Measurements from ENCODE around the gene PCIF1.

Gene PCIF1

GRCh38 chr20:45934586-45935415 is at the start of gene PCIF1:
Gene PCIF1, plus strand, starts transcription at chr20:45934683. Its CDS starts 4,317 bp downstream, at chr20:45939000.
- TF ChIP-seq, protein P1, sequence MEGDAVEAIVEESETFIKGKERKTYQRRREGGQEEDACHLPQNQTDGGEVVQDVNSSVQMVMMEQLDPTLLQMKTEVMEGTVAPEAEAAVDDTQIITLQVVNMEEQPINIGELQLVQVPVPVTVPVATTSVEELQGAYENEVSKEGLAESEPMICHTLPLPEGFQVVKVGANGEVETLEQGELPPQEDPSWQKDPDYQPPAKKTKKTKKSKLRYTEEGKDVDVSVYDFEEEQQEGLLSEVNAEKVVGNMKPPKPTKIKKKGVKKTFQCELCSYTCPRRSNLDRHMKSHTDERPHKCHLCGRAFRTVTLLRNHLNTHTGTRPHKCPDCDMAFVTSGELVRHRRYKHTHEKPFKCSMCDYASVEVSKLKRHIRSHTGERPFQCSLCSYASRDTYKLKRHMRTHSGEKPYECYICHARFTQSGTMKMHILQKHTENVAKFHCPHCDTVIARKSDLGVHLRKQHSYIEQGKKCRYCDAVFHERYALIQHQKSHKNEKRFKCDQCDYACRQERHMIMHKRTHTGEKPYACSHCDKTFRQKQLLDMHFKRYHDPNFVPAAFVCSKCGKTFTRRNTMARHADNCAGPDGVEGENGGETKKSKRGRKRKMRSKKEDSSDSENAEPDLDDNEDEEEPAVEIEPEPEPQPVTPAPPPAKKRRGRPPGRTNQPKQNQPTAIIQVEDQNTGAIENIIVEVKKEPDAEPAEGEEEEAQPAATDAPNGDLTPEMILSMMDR (IDR thresholded peaks at IDR 0.05; ENCODE audit: poor library complexity, severe bottlenecking): no peak
- peak; percentile 100 for DNase-seq (ENCODE audit: low spot score)

DNA sequence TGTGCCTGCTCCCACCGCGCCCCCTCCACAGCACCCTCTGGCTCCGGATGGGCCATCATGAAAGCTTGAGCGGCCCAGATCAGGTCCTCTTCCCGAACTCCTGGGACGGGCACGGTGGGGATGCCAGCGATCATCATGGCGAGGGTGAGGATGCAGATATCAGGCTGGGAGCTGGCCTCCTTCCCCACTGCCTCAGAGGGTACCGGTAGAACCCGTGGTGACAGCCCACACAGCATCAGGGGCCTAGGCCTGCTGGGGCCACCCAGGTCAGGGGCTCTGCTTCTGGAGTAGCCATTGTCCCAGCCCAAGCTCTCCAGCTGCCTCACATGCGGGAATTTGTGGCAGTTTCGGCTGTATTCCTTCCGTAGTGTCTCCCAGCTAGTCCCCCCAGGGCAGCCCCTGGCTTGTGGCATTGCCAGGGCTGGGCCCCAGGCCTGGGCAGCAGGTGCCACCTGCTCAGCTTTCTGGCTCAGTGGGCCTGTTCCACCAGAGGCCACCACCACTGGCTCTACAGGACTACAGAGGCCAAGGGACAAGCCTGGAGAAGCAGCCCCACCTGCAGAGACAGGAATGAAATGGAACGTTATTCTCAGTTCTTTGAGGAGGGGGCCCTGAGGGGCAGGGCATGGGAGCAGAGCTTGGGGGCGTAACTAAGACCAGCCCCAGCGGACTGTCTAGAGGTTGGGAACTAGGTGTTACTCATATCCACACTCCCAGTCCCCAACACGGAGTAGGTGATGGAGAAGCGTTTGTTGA is 47.7 kb upstream of the PCIF1 start:
- Histone ChIP-seq H3K27ac (ENCODE audit: poor library complexity, severe bottlenecking) (no peak overlapping the region), H3K9me3 (ENCODE audit: severe bottlenecking) (no peaks in the 10 kb centered on the region), H3K4me3 (ENCODE audit: severe bottlenecking) (no peak overlapping the region), H3K27me3 (ENCODE audit: insufficient read depth, poor library complexity, severe bottlenecking) (no peaks in the 10 kb centered on the region), H3K36me3 (ENCODE audit: low read depth) (peaks cover 34% of the 10 kb centered on the region), H3K4me1 (ENCODE audit: insufficient read depth, poor library complexity, severe bottlenecking) (peaks cover 13% of the 10 kb centered on the region)
- TF ChIP-seq, protein P1 (IDR thresholded peaks at IDR 0.05; ENCODE audit: poor library complexity, severe bottlenecking): no peak
- DNase-seq (ENCODE audit: low spot score): peak; percentile 84
- ATAC-seq (ENCODE audit: low read depth): no peak

More at GRCh38 chr20:45934586-45935415, at the start of gene PCIF1:
- H3K9me3 ChIP-seq (ENCODE audit: severe bottlenecking): no peaks in the 10 kb centered on the region
- peak; percentile 70 for ATAC-seq (ENCODE audit: low read depth)
- H3K27me3 ChIP-seq (ENCODE audit: insufficient read depth, poor library complexity, severe bottlenecking): no peaks in the 10 kb centered on the region
- peaks cover 30% of the 10 kb centered on the region for H3K36me3 ChIP-seq (ENCODE audit: low read depth)
- H3K4me1 ChIP-seq (ENCODE audit: insufficient read depth, poor library complexity, severe bottlenecking): peaks cover 8% of the 10 kb centered on the region
- H3K27ac ChIP-seq (ENCODE audit: poor library complexity, severe bottlenecking): peak within 1 kb of the TSS; percentile 83
- peak within 1 kb of the TSS; percentile 85 for H3K4me3 ChIP-seq (ENCODE audit: severe bottlenecking)

DNA sequence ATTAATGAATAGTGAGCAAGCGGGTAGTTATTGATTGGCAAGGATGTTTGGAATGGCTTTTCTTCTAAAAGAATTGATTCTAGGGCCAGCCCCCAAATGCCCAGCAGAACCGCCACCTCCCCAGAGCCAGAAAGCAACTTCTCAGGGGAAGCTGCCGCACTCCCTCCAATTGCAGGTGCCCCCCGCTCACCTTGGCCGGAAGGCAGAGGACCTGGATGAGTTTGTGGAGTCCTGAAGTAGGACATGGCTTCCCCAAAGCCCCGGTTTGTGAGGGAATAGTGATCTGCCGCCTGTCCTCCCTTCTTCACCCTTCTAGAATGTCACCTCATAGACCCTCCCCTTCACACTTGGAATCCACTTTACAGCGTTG is 47.2 kb upstream of the PCIF1 start, which contains the start of gene SPATA25:
Gene SPATA25 (minus strand): TSS at position 277 of the 370 bp plus-strand sequence. CDS start 32 bp downstream, at position 245.
- H3K4me3 ChIP-seq (ENCODE audit: severe bottlenecking): no peak within 1 kb of the TSS
- no peaks in the 10 kb centered on the region for H3K27me3 ChIP-seq (ENCODE audit: insufficient read depth, poor library complexity, severe bottlenecking)
- H3K4me1 ChIP-seq (ENCODE audit: insufficient read depth, poor library complexity, severe bottlenecking): peaks cover 11% of the 10 kb centered on the region
- H3K9me3 ChIP-seq (ENCODE audit: severe bottlenecking): no peaks in the 10 kb centered on the region
- DNase-seq (ENCODE audit: low spot score) (no peak), ATAC-seq (ENCODE audit: low read depth) (no peak)
- H3K36me3 ChIP-seq (ENCODE audit: low read depth): peaks cover 31% of the 10 kb centered on the region
- TF ChIP-seq, protein P1 (IDR thresholded peaks at IDR 0.05; ENCODE audit: poor library complexity, severe bottlenecking): no peak
- no peak within 1 kb of the TSS for H3K27ac ChIP-seq (ENCODE audit: poor library complexity, severe bottlenecking)

- ATAC-seq (ENCODE audit: low read depth) (no peak), DNase-seq (ENCODE audit: low spot score) (no peak)
- Histone ChIP-seq H3K9me3 (ENCODE audit: severe bottlenecking) (no peaks in the 10 kb centered on the region), H3K36me3 (ENCODE audit: low read depth) (peaks cover 25% of the 10 kb centered on the region), H3K4me1 (ENCODE audit: insufficient read depth, poor library complexity, severe bottlenecking) (peaks cover 11% of the 10 kb centered on the region), H3K27me3 (ENCODE audit: insufficient read depth, poor library complexity, severe bottlenecking) (no peaks in the 10 kb centered on the region), H3K4me3 (ENCODE audit: severe bottlenecking) (no peak overlapping the region), H3K27ac (ENCODE audit: poor library complexity, severe bottlenecking) (no peak overlapping the region)
- TF ChIP-seq, protein P1 (IDR thresholded peaks at IDR 0.05; ENCODE audit: poor library complexity, severe bottlenecking): no peak
These were observed 45.8 kb upstream of the PCIF1 start for GRCh38 chr20:45888681-45889080.
